ENCODE data around the gene SMCHD1.

- TF ChIP-seq, protein P1, sequence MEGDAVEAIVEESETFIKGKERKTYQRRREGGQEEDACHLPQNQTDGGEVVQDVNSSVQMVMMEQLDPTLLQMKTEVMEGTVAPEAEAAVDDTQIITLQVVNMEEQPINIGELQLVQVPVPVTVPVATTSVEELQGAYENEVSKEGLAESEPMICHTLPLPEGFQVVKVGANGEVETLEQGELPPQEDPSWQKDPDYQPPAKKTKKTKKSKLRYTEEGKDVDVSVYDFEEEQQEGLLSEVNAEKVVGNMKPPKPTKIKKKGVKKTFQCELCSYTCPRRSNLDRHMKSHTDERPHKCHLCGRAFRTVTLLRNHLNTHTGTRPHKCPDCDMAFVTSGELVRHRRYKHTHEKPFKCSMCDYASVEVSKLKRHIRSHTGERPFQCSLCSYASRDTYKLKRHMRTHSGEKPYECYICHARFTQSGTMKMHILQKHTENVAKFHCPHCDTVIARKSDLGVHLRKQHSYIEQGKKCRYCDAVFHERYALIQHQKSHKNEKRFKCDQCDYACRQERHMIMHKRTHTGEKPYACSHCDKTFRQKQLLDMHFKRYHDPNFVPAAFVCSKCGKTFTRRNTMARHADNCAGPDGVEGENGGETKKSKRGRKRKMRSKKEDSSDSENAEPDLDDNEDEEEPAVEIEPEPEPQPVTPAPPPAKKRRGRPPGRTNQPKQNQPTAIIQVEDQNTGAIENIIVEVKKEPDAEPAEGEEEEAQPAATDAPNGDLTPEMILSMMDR (IDR thresholded peaks at IDR 0.05; ENCODE audit: insufficient read depth, low read length), result no peak
- TF ChIP-seq POLR2AphosphoS5 (IDR thresholded peaks at IDR 0.05; ENCODE audit: low read depth) (no peak), GABPA (IDR thresholded peaks at IDR 0.05; ENCODE audit: low read depth) (no peak)
- TF ChIP-seq, protein P2, sequence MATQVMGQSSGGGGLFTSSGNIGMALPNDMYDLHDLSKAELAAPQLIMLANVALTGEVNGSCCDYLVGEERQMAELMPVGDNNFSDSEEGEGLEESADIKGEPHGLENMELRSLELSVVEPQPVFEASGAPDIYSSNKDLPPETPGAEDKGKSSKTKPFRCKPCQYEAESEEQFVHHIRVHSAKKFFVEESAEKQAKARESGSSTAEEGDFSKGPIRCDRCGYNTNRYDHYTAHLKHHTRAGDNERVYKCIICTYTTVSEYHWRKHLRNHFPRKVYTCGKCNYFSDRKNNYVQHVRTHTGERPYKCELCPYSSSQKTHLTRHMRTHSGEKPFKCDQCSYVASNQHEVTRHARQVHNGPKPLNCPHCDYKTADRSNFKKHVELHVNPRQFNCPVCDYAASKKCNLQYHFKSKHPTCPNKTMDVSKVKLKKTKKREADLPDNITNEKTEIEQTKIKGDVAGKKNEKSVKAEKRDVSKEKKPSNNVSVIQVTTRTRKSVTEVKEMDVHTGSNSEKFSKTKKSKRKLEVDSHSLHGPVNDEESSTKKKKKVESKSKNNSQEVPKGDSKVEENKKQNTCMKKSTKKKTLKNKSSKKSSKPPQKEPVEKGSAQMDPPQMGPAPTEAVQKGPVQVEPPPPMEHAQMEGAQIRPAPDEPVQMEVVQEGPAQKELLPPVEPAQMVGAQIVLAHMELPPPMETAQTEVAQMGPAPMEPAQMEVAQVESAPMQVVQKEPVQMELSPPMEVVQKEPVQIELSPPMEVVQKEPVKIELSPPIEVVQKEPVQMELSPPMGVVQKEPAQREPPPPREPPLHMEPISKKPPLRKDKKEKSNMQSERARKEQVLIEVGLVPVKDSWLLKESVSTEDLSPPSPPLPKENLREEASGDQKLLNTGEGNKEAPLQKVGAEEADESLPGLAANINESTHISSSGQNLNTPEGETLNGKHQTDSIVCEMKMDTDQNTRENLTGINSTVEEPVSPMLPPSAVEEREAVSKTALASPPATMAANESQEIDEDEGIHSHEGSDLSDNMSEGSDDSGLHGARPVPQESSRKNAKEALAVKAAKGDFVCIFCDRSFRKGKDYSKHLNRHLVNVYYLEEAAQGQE (IDR thresholded peaks at IDR 0.05; ENCODE audit: insufficient replicate concordance, low read depth), result no peak
Measured at GRCh38 chr18:2826581-2826980, 171.1 kb downstream of the SMCHD1 start.

Measured in HL-60 (cell line).